Measurements from ENCODE around the gene GLCCI1.

GLCCI1 gene

DNA sequence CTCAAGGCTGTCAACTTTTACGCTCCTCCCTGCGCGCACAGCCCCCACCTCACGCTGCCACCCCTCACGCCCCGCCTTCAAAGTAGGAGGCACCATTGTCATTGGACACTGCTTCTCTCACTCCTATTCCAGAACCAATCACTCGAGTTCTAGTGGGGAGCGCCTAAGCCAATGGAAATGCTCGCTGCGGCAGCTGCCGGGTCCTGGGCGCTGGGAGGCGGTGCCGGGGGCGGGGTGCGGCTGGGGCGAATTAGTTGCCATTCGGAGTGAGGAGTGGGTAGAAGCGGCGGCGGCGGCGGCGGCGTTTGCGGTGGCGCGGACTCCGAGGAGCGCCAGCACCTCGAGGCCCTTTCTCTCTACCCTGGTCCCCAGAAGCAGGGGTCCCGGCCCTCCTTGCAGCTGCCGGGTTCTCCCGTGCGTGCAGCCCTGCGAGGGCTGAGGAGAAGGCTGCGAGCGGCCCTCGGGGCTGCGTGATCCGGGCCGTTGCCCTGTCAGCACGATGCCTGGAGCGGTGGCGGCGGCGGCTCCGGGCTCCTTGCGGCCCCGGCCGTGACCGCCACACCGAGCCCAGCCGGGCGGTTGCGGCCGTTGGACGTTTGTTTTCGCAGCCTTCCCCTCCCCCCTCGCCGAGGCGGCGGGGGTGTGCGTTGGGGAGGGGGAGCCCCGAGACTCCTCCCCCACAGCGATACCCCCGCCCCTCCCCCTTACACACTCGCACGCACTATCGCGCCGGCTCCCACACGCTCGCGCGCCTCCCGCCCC, at the start of gene GLCCI1:
Gene GLCCI1 (plus strand): TSS at position 253 of the 762 bp plus-strand sequence. CDS start 555 bp downstream, outside the sequence.
- peak; percentile 99 for DNase-seq

- no peak for DNase-seq
These were observed 49.1 kb upstream of the GLCCI1 start for GRCh38 chr7:7919449-7919945.

DNA sequence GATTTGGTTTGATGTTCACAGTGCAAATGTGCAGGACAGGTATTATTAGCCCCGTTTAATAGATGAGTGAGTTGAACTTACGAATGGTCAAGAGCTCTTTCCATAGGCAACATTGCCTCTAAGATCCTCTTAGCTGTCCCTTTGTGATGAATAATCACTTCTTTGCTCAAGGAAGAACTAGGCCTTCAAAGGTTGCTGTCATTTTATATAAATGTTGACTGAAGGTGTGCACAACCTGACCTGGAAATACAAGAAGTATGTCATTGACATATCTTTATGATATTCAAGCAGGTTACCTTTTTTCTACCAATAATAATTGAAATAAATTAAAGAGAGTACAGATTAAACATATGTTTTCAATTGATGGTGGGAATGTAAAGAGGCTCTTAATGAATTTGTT, 48.5 kb upstream of the GLCCI1 start:
- DNase-seq = no peak

DNA sequence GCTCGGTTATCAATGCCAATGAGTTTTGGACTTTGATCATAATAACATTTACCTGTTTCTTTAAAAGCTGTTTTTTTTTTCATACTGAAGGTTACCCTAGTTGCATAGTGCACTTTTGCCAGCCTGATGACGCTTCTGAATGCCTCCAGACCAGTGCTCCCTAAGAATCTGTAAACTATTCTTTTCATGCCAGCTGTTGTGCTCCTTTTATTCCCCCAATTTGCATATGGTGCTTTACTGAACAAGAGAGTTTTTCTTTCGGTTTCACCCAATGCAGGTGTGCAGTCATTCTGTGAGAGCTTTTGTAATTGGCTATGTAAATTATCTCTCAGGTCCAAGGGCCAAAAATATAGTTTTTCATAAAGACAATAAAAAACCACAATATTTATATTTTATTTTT, 48.1 kb upstream of the GLCCI1 start:
- DNase-seq = no peak

DNA sequence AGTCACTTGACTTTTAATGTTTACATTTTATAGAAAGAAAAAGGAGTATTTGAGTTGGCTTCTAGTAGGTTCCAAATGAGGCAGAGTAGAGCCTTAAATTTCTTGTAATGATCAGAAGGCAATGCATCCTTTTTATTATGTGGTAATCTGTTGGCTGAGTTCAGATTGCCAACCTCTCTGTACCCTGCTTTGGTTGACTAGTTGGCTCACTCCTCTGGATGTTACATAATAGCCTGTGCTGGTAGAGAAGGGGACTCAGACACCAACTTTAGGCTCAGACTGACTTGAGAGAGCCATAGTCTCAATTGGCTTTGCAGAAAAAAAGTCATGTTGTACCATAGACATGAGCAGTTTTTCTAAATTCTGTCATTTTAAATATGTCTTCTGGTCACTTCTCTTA, 46.8 kb upstream of the GLCCI1 start:
- DNase-seq = peak; percentile 19

DNA sequence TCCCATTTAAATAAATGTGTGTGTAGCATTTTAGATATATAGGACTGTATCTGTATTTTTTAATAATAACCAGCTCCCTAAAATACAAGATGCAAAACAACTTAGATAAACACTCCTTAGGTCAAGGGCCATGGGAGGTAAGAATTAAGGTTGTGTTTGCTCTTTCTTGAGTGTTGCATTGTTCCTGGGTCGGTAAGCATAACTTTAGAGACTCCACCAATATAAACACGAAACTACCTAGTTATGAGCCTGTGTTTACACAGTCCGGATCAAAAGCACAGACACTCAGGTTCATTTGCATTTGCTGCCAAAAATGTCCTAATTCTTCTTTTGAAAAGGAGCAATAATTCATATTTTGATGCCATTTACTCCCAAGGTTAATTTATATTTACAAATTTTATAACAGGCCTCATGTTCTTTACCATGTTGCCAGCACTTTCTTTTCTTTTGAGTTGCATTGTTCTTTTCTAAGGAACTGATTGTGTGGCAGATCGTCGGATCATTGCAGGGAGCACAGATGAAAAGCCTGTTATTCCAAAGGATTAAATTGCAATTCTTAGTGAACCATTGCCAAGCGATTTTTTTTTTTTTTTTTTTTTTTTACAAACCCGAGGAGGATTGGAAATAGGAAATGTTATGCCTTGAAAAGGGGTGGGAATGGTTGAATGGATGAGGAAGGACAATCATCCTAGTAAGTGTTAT, 45.8 kb upstream of the GLCCI1 start:
- peak; percentile 55 for DNase-seq

GRCh38 chr7:7923818-7924217, 44.8 kb upstream of the GLCCI1 start:
- DNase-seq = no peak

DNA sequence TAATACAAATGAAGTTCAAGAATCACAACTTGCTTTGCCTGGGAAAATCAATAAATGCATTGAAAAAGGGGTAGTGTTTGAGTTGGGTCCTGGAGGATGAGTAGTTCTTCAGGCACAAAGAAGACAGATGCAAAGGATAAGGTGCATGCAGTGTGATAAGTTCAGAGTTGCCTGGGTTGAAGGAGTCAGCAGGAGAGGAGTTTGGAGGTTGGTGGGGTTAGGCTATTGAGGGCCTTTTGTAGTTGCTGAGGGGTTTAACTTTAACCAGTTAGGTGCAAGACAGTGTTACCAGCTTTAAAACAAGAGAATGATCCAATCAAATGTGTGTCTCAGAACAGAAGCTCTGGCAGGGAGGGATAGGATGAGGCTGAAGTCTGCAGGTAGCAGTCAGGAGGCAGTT, 44.3 kb upstream of the GLCCI1 start:
- DNase-seq = no peak

DNA sequence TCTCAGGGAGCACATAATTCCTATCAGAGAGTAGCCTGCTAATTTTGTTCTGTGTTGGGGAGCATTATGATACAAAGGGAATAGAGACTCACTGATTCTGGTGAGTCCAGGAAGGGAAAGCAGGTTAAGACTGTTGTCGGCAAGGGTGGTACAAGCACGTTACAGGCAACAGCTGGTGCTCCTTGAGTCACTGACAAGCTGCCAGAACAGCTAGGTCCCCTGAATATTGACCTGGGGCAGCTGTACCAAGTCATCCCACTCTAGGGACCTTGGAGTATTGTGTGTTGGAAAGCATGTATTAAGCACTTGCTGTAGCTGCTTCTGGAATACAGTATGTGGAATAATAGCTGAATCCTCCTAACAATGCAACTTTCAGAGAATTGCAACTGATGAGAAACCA, 37.0 kb upstream of the GLCCI1 start:
- DNase-seq = peak; percentile 74

GRCh38 chr7:7932553-7932952, 36.0 kb upstream of the GLCCI1 start:
- peak; percentile 6 for DNase-seq

DNA sequence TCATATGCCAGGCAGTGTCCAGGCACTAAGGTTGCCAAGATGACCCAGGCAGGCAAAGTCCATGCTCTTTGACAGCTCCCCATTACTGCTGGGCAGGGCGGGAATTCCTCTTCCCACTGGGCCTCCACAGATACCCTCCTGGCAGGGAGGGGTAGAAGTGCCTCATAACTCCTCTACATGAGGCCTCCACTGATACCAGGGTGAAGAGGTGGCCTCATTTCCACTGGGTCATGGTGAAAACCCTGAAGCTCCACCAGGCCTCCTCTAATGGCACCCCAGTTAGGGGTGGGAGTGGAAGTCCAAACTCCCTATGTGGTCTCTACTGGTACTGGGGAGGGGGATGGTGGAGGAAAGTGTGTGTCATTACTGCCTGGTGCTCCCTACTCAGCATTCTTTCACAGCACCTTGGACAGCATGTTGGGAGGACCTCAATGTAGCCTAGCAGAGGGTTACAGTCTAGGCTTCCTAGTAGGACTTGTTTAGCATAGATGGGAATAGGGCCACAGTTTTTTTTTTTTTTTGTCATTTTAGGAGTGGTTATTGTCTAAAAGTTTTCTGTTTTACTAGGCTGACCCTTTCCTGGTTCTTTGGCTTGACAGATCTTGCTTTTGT, 34.6 kb upstream of the GLCCI1 start:
- no peak for DNase-seq

- no peak for DNase-seq
These were observed 33.7 kb upstream of the GLCCI1 start for GRCh38 chr7:7934945-7935344.

DNA sequence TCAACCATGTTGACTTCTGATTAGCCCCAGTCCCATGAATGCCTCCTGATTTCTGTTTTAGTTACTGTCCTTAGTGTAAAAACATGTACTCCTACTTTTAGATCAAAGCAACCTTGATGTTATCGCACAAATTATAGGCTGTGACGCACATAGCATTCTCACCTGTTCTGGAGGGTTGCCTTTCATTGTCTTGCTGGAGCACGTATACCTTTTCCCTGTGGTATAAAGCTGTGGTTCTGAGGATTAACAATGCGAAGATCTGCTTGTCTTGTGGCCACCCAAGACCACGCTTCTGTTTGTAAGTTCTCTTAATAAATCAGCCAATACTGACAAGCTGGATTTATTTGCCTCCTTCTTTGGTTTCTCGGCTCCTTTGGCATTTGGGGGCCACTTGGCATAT, 30.1 kb upstream of the GLCCI1 start:
- no peak for DNase-seq

- DNase-seq = no peak
These were observed 24.6 kb upstream of the GLCCI1 start for GRCh38 chr7:7943951-7944350.

- DNase-seq = peak; percentile 33
These were observed 23.8 kb upstream of the GLCCI1 start for GRCh38 chr7:7944619-7945282.

DNA sequence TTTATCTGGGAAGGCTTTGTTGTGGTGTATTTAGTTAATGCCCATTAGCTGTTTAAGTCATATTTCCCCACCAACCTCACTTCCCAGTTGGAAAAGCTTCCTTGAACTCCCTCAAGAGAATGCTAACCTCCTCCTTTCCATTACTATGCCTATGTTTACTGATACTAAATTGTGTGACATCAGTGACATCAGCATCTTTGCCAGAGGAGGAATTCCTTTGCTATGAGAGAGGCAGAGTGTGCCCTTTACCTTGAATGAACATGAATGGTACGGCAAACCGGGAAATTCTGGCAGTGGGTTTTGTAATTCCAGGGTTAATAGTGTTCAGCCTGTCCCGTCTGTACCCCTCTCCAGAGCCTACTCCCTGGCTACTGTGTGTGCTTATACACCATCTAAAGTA, 22.1 kb upstream of the GLCCI1 start:
- DNase-seq = no peak

DNA sequence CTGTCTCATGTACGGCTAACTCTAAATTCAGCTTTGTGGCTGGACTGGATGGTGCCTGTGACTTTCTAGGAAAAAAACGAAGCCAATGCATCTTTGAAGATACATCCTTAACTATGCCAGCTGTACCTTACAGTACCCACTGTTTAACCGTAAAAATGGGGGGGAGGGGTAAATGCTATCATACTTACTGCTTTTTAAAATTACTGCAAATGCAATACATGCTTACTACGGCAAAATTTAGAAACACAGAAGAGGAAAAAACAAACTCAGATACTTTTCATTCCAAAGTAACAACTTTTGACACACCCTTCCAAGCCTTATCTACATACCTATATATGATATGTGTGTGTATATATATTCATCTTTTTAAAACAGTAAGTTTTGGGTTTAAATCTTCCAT, 20.4 kb upstream of the GLCCI1 start:
- DNase-seq = no peak

- no peak for DNase-seq
These were observed 14.8 kb upstream of the GLCCI1 start for GRCh38 chr7:7953806-7954205.

DNA sequence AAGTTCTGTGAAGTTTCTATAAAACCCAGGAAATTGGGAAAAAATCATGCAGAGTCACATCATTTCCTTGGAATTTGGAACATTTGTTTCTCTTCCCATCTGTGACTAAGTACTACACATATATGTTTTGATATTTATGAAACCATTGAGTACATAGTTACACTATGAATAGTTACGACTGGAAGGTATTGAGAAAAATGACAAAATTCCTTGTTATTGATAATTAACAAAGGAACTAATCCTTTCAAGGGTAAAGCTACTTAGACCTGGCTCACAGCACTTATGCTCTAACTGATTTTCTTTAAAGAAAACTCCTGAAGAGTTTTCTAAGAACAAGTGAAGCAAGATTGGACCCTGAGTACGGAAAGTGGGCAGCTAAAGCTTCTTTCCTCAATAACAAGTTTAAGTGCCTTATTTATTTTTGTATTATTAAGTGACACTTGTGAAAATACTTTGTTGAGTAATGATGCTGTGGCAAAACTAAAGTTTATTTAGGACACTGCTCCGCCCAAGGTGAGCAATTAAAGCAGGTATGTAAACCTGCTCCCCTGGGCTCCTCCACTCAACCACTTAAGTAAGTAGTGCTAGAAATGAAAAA, 12.0 kb upstream of the GLCCI1 start:
- no peak for DNase-seq

- no peak for DNase-seq
These were observed 11.1 kb upstream of the GLCCI1 start for GRCh38 chr7:7957513-7957912.

DNA sequence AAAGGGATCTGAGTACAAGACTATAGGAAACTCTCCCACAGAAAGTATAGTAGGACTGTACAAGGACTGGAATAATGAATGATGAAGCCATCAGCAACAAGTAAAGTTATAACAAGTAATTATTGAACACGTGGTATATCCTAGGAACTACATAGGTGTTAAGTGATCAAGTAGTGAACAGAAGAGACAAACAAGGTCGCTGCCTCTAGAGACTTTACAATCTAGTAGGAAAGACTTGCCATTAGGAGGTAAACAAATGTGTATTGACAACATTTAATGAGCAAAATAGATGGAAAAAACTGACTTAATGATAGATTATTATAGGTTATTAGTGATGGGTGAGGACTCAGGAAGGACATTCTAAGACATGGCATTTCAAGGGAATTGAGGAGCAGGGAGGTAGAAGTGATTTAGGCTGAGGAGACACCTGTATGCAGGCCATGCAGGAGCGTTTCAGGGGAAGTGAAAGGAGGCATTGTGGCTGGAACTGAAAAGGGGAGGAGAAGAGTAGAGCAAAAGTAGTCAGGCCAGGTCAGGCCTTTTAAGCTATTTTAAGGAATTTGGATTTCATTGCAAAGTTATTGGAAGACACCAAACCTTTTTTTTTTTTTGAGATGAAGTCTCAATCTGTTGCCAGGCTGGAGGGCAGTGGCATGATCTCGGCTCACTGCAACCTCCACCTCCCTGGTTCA, 8.5 kb upstream of the GLCCI1 start:
- DNase-seq = no peak

- no peak for DNase-seq
These were observed 5.7 kb upstream of the GLCCI1 start for GRCh38 chr7:7962851-7963250.
